NCI-H146 (cell line): Measurements from ENCODE around the gene GAS2L2.
"Not testable (repeated sequence)": the region's sequence is repeated elsewhere in the genome, so short reads cannot be mapped to it uniquely, and the experiment has no call there.

Experiments
- DNase-seq: peaks from one replicate; lab custom pipeline; 2025; lab: John Stamatoyannopoulos, UW

Gene GAS2L2

GRCh38 chr17:35727635-35728034, 25.4 kb downstream of the GAS2L2 start:
- no peak for DNase-seq

- DNase-seq = no peak
These were observed 26.0 kb downstream of the GAS2L2 start for GRCh38 chr17:35726953-35727460.

- DNase-seq = peak; percentile 15
These were observed 26.7 kb downstream of the GAS2L2 start for GRCh38 chr17:35726127-35726952.

- DNase-seq = no peak
These were observed 27.3 kb downstream of the GAS2L2 start for GRCh38 chr17:35725802-35726126.

GRCh38 chr17:35725058-35725457, 28.0 kb downstream of the GAS2L2 start:
- DNase-seq = no peak

- DNase-seq = no peak
These were observed 29.3 kb downstream of the GAS2L2 start for GRCh38 chr17:35723735-35724134.

- no peak for DNase-seq
These were observed 35.6 kb downstream of the GAS2L2 start for GRCh38 chr17:35717475-35717874.

GRCh38 chr17:35716897-35717465, 36.1 kb downstream of the GAS2L2 start:
- no peak for DNase-seq

GRCh38 chr17:35716173-35716572, 36.9 kb downstream of the GAS2L2 start:
- no peak for DNase-seq

GRCh38 chr17:35715416-35715815, 37.6 kb downstream of the GAS2L2 start:
- no peak for DNase-seq

GRCh38 chr17:35714988-35715387, 38.1 kb downstream of the GAS2L2 start:
- DNase-seq = no peak

- DNase-seq = no peak
These were observed 39.8 kb downstream of the GAS2L2 start for GRCh38 chr17:35713069-35713728.

GRCh38 chr17:35710950-35711349, 42.1 kb downstream of the GAS2L2 start:
- no peak for DNase-seq

GRCh38 chr17:35709874-35710273, 43.2 kb downstream of the GAS2L2 start:
- no peak for DNase-seq

- no peak for DNase-seq
These were observed 44.1 kb downstream of the GAS2L2 start for GRCh38 chr17:35708951-35709350.

GRCh38 chr17:35708149-35708548, 44.9 kb downstream of the GAS2L2 start:
- no peak for DNase-seq

- no peak for DNase-seq
These were observed 47.3 kb downstream of the GAS2L2 start for GRCh38 chr17:35705705-35706104.

- no peak for DNase-seq
These were observed 47.8 kb downstream of the GAS2L2 start for GRCh38 chr17:35705230-35705629.

GRCh38 chr17:35703308-35703707, 49.7 kb downstream of the GAS2L2 start:
- not testable (repeated sequence) for DNase-seq

GRCh38 chr17:35701491-35701890, 51.5 kb downstream of the GAS2L2 start:
- DNase-seq = no peak

- no peak for DNase-seq
These were observed 52.9 kb downstream of the GAS2L2 start for GRCh38 chr17:35700150-35700549.

- DNase-seq = no peak
These were observed 54.2 kb downstream of the GAS2L2 start for GRCh38 chr17:35698800-35699199.

GRCh38 chr17:35695613-35696012, 57.4 kb downstream of the GAS2L2 start:
- DNase-seq = no peak
